COLO829 (cell line): ENCODE data around the gene MATN3.
A peak's percentile ranks its signal among the peaks of the same experiment; 100 is the strongest.
"Not testable (repeated sequence)": the region's sequence is repeated elsewhere in the genome, so short reads cannot be mapped to it uniquely, and the experiment has no call there.

Experiments
- DNase-seq: peaks from one replicate; pipeline ENCODE4 v3.0.0; 2012; ENCODE audit warnings: low spot score

MATN3 gene

GRCh38 chr2:20012282-20013125 is at the start of gene MATN3:
Gene MATN3, minus strand, starts transcription at chr2:20012668. Its CDS starts 37 bp downstream, at chr2:20012631.
- DNase-seq = no peak

GRCh38 chr2:20061940-20062339 is 49.5 kb upstream of the MATN3 start:
- DNase-seq = no peak

- DNase-seq = no peak
Observed at GRCh38 chr2:20061476-20061875, 49.0 kb upstream of the MATN3 start.

DNA sequence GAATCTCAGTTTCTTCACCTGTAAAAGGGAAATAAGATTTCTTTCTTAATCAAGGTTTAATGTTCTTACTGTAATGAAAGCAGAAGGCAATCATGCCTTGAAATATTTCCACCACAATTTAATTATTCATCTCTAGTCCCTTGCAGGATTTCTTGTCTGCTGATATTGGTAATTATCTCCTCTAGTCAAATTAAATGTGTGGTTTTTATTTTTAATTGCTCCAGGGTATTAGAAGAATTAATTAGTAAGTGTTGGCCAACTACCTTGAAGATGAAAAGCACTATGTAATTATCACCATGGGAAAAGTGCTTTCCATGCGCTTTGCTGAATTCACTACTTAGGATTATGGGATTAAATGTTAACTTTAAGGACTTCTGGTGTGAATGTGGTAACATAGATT is 47.6 kb upstream of the MATN3 start:
- DNase-seq = no peak

DNA sequence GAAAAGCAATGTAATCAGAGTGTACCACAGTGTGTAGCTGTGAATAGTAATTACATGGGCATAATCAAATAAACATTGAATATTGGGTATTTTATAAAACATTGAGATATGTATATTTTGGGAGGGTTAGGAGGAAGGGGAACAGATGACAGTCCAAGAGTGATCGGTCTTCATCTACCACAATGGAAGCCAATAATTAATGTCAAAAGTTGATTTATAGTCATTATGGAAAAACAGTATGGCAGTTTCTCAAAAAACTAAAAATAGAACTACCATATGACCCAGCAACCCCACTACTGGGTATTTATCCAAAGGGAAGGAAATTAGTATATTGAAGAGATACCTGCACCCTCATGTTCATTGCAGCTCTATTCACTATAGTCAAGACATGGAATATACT is 44.8 kb upstream of the MATN3 start:
- no peak for DNase-seq

- DNase-seq = no peak
Observed at GRCh38 chr2:20054931-20055330, 42.5 kb upstream of the MATN3 start.

- DNase-seq = no peak
Observed at GRCh38 chr2:20054119-20054518, 41.7 kb upstream of the MATN3 start.

DNA sequence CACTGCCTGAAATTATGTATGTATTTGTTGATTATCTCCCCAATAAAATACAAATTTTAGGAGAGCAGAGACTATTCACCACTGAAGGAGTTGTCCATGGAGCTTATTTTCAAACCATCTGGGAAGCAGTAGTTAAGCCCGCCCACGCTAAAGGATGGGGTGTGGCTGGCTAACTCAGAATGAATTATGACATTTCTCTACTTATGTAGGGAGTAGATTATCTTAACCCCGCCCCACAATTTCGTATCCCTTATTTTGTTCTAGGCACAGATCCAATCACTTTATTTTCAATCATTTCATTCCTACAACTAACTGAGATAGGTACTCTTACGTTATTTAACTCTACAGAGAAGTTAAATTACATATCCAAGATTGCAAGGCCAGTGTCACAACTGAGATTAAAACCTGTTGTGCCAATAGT is 40.4 kb upstream of the MATN3 start:
- peak; percentile 61 for DNase-seq

GRCh38 chr2:20052229-20052851 is 39.9 kb upstream of the MATN3 start:
- DNase-seq = no peak

DNA sequence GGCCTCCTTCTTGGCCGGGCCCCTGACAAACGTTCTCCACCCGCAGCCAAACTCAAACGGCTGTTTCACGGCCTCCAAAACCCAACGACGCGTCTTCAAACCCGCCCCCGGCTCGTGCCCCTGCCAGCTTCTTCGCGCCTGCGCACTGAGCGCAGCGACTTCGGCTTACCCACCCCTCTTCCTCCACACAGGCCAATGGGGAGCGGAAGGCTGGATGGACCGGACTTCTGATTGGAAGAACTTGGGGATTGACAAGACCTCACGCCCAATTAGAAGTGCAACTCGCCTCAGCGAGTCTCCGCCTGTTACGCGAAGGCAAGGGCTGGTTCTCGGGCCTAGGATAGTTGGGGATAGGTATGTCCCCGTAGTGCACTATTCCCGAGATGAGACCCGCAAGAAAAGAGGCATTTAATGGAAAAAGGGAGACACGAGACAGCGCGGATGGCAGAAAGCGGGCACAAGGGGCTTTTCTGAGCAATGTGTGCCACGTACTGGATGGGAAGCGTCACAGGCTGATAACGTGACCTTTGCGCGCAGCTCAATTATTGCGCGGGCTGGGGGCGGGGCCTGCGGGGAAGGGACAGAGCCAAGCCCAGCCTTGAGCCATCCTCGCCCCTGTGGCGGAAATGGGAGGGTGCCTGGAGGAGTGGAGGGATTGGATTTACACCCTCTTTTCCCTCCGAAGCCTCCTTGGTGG is 39.2 kb upstream of the MATN3 start, which contains the start of gene LAPTM4A:
LAPTM4A (minus strand) TSS at position 97 of the 697 bp plus-strand sequence. CDS start 108 bp downstream, outside the sequence.
- peak; percentile 99 for DNase-seq

- DNase-seq = no peak
Observed at GRCh38 chr2:20050646-20051531, 38.4 kb upstream of the MATN3 start.

GRCh38 chr2:20050104-20050645 is 37.7 kb upstream of the MATN3 start:
- no peak for DNase-seq

DNA sequence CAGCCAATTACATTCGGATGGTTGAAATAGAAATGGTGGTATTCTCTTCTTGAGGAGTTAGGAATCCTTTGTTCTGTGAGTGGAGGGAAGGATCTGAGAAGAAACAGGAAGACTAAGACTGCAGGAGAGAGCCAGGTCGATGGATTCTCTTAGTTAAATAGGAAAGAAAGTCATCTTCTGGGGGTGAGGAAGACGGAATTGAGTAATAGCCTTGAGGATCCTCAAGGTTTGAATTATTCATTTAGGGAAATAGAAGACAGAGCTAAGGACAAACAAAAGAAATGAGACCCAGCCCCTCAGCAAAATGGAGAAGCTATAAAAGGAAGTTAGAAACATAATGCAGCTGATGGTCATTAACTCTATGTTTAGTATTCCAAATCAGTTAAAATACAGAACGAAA is 37.2 kb upstream of the MATN3 start:
- no peak for DNase-seq

GRCh38 chr2:20048488-20049448 is 36.3 kb upstream of the MATN3 start:
- DNase-seq = no peak

GRCh38 chr2:20045712-20046292 is 33.3 kb upstream of the MATN3 start:
- DNase-seq = not testable (repeated sequence)

DNA sequence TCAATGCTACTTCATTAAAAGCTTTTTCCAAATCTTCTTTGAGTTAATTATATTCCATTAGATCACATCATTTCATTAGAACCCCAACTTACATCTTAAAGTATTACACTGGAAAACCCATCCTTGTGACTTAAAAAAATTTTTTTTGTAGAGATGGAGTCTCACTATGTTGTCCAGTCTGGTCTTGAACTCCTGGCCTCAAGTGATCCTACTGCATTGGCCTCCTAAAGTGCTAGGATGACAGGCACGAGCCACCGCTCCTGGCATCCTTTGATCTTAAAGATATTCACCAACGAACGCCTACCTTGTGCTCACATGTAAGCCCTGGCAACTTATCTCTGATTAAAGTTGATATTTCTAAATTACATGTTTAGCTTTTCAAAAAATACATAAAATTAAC is 32.3 kb upstream of the MATN3 start:
- DNase-seq = no peak

DNA sequence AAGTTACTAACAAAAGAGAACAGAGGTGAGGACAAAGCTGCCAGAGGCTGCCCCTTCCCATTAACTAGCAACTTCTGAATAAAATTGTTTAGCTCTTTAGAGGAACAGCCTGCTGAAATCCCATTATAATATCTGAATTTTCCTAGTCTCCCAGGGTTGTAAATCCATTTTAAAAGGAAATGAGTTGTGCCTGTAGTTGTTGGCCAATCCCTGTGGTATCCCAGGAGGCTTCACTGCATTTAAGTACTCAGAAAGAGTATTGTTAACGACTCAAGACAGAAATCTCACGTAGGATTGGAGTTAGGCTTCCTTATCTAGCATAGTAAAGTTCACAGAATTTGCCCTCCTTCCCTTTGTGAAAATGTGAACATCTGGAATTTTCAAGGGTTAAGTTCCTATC is 30.1 kb upstream of the MATN3 start:
- no peak for DNase-seq

- no peak for DNase-seq
Observed at GRCh38 chr2:20040489-20041172, 28.2 kb upstream of the MATN3 start.

- DNase-seq = peak; percentile 52
Observed at GRCh38 chr2:20037660-20038059, 25.2 kb upstream of the MATN3 start.
